Nephron (organoid): ENCODE data around the gene LINC00237.

Source experiments
- H3K27ac Mint-ChIP-seq, 3 experiments: 2 replicates each; pipeline ENCODE4 v1.8.0; 2020; ENCODE audit warnings: mixed read lengths in 3 of 3, mild to moderate bottlenecking in 2 of 3, moderate library complexity in 1 of 3
- H3K27me3 Mint-ChIP-seq: 2 replicates; pipeline ENCODE4 v1.8.0; 2021; ENCODE audit warnings: low read depth, mild to moderate bottlenecking, moderate library complexity, mixed read lengths
- H3K36me3 Mint-ChIP-seq: 2 replicates; pipeline ENCODE4 v1.8.0; 2020; ENCODE audit warnings: low read depth, mixed read lengths
- H3K4me1 Mint-ChIP-seq: 2 replicates; pipeline ENCODE4 v1.8.0; 2020; ENCODE audit warnings: mixed read lengths
- H3K4me3 Mint-ChIP-seq, 3 experiments: 2 replicates each; pipeline ENCODE4 v1.8.0; 2020; ENCODE audit warnings: mild to moderate bottlenecking in 3 of 3, mixed read lengths in 3 of 3, moderate library complexity in 2 of 3
- H3K9me3 Mint-ChIP-seq: 2 replicates; pipeline ENCODE4 v1.8.0; 2020; ENCODE audit warnings: mixed read lengths
- TF ChIP-seq, protein P1 (sequence below), 3 experiments: fragments of 200-600 bp; sonication (generic); IDR thresholded peaks; one replicate each; pipeline ENCODE4 v1.5.0; 2021; ENCODE audit warnings: antibody characterized with exemption in 3 of 3; ENCODE audit not compliant: unreplicated experiment in 3 of 3

The LINC00237 gene

DNA sequence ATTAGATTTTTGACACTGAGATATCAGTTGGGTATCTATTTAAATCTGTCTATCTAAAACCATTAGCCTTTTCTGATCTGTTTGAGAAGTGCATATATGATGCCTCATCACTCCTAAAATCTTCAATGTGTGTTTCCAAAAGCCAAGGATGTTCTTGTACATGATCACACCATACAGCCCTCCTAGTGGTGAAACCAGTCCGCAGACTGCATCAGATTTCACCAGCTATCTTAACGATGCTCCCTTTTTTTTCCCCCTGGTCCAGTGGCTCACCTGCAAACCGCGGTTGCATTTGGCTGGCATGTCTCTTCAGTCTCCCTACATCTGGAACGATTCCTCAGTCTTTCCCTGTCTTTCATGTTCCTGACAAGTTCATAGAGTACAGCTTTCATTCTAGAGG is 23.7 kb upstream of the LINC00237 start:
- TF ChIP-seq, protein P1, sequence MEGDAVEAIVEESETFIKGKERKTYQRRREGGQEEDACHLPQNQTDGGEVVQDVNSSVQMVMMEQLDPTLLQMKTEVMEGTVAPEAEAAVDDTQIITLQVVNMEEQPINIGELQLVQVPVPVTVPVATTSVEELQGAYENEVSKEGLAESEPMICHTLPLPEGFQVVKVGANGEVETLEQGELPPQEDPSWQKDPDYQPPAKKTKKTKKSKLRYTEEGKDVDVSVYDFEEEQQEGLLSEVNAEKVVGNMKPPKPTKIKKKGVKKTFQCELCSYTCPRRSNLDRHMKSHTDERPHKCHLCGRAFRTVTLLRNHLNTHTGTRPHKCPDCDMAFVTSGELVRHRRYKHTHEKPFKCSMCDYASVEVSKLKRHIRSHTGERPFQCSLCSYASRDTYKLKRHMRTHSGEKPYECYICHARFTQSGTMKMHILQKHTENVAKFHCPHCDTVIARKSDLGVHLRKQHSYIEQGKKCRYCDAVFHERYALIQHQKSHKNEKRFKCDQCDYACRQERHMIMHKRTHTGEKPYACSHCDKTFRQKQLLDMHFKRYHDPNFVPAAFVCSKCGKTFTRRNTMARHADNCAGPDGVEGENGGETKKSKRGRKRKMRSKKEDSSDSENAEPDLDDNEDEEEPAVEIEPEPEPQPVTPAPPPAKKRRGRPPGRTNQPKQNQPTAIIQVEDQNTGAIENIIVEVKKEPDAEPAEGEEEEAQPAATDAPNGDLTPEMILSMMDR (IDR thresholded peaks at IDR 0.05; ENCODE audit: unreplicated experiment in 3 of 3), result no peak
- H3K4me1 Mint-ChIP-seq, result peaks cover 17% of the 10 kb centered on the region
- no peaks in the 10 kb centered on the region for H3K27me3 Mint-ChIP-seq
- H3K27ac Mint-ChIP-seq, result no peak overlapping the region
- peaks cover 9% of the 10 kb centered on the region for H3K36me3 Mint-ChIP-seq
- H3K4me3 Mint-ChIP-seq, result peak overlapping the region in 1 of 3 experiments; percentile 32
- H3K9me3 Mint-ChIP-seq, result no peaks in the 10 kb centered on the region

DNA sequence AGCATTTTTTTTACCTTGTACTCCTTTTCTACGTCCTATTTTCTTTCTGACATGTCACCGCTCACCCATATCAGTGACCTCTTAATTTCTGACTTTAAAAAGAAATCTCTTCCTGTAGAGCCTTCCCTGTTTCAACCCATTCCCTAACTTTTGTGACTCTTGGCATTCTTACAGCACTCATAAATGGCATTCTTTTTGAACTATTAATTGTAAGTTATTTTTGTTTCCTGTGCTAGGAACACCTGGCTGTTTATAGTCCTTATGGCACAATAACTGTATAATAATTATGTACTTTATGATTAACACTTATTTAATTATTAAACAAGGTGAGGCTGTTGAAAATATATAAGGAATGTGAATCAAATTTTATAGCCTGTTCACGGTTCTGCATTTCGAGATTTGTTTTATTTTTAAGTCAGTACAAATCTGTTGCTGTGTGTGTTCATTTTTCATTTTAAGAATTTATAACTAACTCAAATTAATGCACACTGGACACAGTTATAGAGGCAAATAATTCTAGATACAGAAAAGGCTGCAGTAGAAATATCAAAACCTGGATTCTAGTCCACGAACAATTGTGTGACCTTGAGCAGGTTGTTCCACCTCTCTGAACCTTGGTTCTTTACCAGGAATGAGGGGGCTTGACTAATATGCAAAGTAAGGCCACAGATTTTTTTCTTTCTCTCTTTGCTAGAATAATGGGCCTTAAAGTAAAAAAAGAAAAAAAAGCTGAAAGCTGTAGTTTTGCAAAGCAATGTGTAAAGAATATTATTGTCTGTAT is 21.2 kb upstream of the LINC00237 start:
- Mint-ChIP-seq H3K36me3 (peaks cover 5% of the 10 kb centered on the region), H3K4me3 (peak overlapping the region; percentile 89 to 96 (median 94)), H3K27ac (peak overlapping the region; percentile 32 to 88 (median 67)), H3K4me1 (peaks cover 17% of the 10 kb centered on the region), H3K27me3 (peaks cover 4% of the 10 kb centered on the region), H3K9me3 (no peaks in the 10 kb centered on the region)
- TF ChIP-seq, protein P1 (IDR thresholded peaks at IDR 0.05; ENCODE audit: unreplicated experiment in 3 of 3), result no peak

DNA sequence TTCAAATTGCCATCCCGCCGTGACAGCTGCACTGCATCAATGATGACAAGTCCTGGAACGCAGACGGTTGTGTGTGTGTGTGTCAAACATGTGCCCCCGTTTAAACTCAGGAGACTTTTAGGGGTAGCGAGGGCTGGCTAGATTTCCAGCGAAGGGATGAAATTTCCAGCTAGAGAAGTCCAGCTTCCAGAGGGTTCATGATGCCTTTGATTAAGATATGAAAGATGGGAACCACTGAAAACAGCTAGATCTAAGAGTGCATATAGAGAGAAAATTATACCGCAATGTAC is 20.4 kb upstream of the LINC00237 start:
- peaks cover 4% of the 10 kb centered on the region for H3K27me3 Mint-ChIP-seq
- H3K27ac Mint-ChIP-seq, result peak overlapping the region; percentile 67 to 88 (median 80)

DNA sequence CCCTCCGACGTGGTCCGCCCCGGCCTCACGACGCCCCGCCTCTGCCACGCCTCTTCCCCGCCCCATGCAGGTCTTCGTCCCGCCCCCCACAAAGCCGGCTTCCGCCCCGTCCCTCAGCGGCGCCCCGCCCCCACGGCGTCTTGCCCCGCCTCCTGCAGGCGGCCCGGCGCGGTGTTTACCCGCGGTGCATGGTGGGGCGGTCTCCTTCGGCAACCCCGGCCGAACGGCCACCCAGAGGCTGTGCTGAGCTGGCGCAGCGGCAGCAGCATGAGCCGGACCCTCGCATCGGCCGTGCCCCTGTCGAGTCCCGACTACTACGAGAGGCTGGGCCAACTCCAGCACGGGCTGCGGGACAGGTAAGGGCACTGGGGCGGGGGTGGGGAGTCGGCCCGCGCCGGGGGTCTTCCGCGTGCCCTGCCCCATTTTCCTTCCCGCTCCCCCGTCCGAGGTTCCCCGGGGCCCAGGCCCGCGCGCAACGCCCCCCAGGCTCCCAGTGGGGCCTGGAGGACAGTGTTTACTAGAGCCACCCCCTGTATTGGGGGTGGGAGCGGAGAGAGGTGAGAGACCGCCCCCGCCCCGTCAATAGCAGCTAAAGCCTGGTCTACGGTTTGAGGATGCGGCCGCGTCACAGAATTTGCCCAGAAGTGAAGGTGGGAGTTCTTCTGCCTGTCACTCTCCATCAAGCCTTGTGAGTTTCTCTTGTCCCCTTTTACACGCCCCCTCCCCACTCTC is 19.9 kb upstream of the LINC00237 start, which contains the start of gene KIZ:
Gene KIZ, plus strand, starts transcription at position 234 of the 732 bp plus-strand sequence. Its CDS starts 34 bp downstream, at position 268.
- peaks cover 17% of the 10 kb centered on the region for H3K4me1 Mint-ChIP-seq
- H3K4me3 Mint-ChIP-seq, result peak within 1 kb of the TSS; percentile 89 to 96 (median 94)
- H3K27ac Mint-ChIP-seq, result peak within 1 kb of the TSS; percentile 67 to 88 (median 80)
- H3K36me3 Mint-ChIP-seq, result no peaks in the 10 kb centered on the region
- no peaks in the 10 kb centered on the region for H3K9me3 Mint-ChIP-seq
- TF ChIP-seq, protein P1 (IDR thresholded peaks at IDR 0.05; ENCODE audit: unreplicated experiment in 3 of 3), result peak; percentile 26 to 47 (median 34)
- peaks cover 4% of the 10 kb centered on the region for H3K27me3 Mint-ChIP-seq

More for the DNA sequence above, 20.4 kb upstream of the LINC00237 start:
- no peaks in the 10 kb centered on the region for H3K9me3 Mint-ChIP-seq
- TF ChIP-seq, protein P1 (IDR thresholded peaks at IDR 0.05; ENCODE audit: unreplicated experiment in 3 of 3), result no peak
- peak overlapping the region; percentile 89 to 96 (median 94) for H3K4me3 Mint-ChIP-seq
- H3K4me1 Mint-ChIP-seq, result peaks cover 17% of the 10 kb centered on the region
- H3K36me3 Mint-ChIP-seq, result peaks cover 2% of the 10 kb centered on the region

DNA sequence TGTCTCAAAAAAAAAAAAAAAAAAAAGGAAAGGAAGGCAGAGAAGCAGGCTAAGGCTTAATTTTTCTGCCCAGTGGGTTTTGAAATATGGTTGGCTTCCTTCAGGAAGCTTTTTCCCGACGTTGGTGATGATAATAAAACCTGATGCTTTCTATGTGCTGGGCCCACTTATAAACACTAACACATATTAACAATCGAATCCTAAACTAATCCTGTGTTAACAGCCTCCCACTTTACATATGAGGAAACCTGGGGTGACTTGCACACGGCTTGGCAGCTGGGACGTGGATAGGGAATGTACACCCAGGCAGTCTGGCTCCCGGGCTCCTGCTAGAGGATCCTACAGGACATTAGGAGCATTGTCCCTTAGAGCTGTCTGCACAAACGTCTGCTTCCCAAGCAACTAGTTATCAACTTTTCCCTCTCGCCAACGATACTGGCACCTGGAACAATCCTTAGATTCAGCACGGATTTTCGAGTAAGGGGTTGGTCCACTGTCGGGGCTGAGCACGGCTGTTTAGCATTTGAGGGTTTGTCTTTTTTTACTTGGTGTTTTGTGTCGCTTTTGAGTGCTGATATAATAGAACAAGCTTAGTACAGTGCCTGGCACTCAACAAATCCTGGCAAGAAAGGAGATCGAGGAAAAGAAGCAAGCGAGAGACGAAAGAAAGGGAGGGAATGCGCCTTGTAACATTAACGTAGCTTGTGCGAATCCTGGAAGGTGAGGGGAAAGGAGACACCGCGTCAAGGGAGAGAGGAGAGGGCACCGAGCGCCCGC is 19.1 kb upstream of the LINC00237 start:
- Mint-ChIP-seq H3K9me3 (peaks cover 4% of the 10 kb centered on the region), H3K4me1 (peaks cover 17% of the 10 kb centered on the region), H3K27ac (peak overlapping the region; percentile 45 to 75 (median 69)), H3K27me3 (peaks cover 8% of the 10 kb centered on the region), H3K4me3 (peak overlapping the region; percentile 89 to 96 (median 94)), H3K36me3 (no peaks in the 10 kb centered on the region)
- TF ChIP-seq, protein P1 (IDR thresholded peaks at IDR 0.05; ENCODE audit: unreplicated experiment in 3 of 3), result no peak
